ENCODE results near the gene FRYL.

DNA sequence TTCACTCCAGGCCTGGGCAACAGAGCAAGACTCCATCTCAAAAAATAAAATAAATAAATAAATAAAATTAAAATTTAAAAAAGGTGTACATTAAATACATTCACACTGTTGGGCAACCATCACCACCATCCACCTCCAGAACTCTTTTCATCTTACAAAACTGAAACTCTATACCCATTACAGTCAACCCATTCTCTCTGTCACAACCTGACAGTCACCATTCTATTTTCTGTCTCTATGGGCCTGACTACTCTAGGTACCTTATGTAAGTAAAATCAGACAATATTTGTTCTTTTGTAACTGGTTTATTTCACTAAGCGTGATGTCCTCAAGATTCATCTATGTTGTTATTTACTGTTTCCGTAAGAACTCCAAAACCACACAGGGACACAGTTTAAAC, 59.6 kb downstream of the FRYL start:
- TF ChIP-seq POLR2AphosphoS5 (IDR thresholded peaks at IDR 0.05; ENCODE audit: borderline replicate concordance, low read depth, low read length) (no peak), EZH2 (IDR thresholded peaks at IDR 0.05) (no peak), FOXP2 (optimal IDR thresholded peaks at IDR 0.05; ENCODE audit: control extremely low read depth, extremely low read length, insufficient read depth) (no peak)

All from SK-N-MC (cell line).